K562 (cell line): ENCODE results near the gene CDH6. TPM values are rescaled to one million over a fixed set of nuclear protein-coding genes. Genes with fewer than 3 reads are reported as not detected.

ENCODE experiments used
- ATAC-seq: fragments of 200-7000 bp; cut with Tn5 transposase; 3 replicates; pipeline ENCODE4 v1.9.1; 2020; ENCODE audit warnings: moderate library complexity
- BruUV-seq: library from RNA; stranded (reverse); fragments of 400-500 nt; replicated peaks from 2 replicates; lab custom pipeline; 2021; lab: Mats Ljungman, UMichigan
- CTCF ChIA-PET: fragments of 300-600 bp; formaldehyde crosslinking; extraction: SDS; loops from one replicate; lab custom pipeline; 2021; ENCODE audit warnings: low intra/inter-chr PET ratio; lab: Yijun Ruan, JAX
- POLR2A ChIA-PET: fragments of 300-600, 350-650 bp; sonication (Branson Sonifier 250); formaldehyde crosslinking; extraction: SDS; loops from one replicate; lab custom pipeline; 2021; ENCODE audit warnings: antibody characterized with exemption, inconsistent platforms; lab: Yijun Ruan, JAX
- DNase-seq, 4 experiments: peaks; one replicate each; pipeline versions ENCODE4 v3.0.0 to v3.0.0-alpha.2; 2011 to 2018; ENCODE audit warnings: low spot score in 3 of 4, mixed read lengths in 3 of 4; ENCODE audit errors: extremely low read depth in 1 of 4
- FAIRE-seq: peaks from 2 replicates; lab custom pipeline; 2011; peaks lifted over from hg19 to GRCh38; lab: Jason Lieb, UNC
- H2AFZ ChIP-seq: 2 replicates; pipeline ENCODE4 v1.6.0; 2011; ENCODE audit warnings: low read depth, low read length, control low read depth, inconsistent platforms
- H3K27ac ChIP-seq: fragments of 200-600 bp; 3 replicates; pipeline ENCODE4 v1.8.0; 2011; ENCODE audit warnings: low read depth, mild to moderate bottlenecking, control low read depth, inconsistent platforms, low read length, moderate library complexity, mixed read lengths; ENCODE audit errors: extremely low read depth
- H3K27me3 ChIP-seq, 2 experiments: fragments of 300-600 bp in 1 of 2; 2 replicates in 1 of 2; 3 replicates in 1 of 2; pipeline versions ENCODE4 v1.6.0 to v1.8.0; 2011; ENCODE audit warnings: inconsistent platforms in 2 of 2, low read length in 2 of 2, mild to moderate bottlenecking in 1 of 2, mixed read lengths in 1 of 2, moderate library complexity in 1 of 2; ENCODE audit not compliant: control insufficient read depth in 2 of 2, insufficient read depth in 2 of 2
- H3K36me3 ChIP-seq: fragments of 300-600 bp; 3 replicates; pipeline ENCODE4 v1.8.0; 2011; ENCODE audit warnings: mild to moderate bottlenecking, low read length, inconsistent platforms; ENCODE audit not compliant: control insufficient read depth, insufficient read depth
- H3K4me1 ChIP-seq, 2 experiments: fragments of 200-600 bp in 1 of 2; replicated peaks in 1 of 2; 2 replicates in 1 of 2; 3 replicates in 1 of 2; pipeline versions ENCODE4 v1.5.1 to v1.8.0; 2011; ENCODE audit warnings: inconsistent platforms in 2 of 2, low read length in 2 of 2, mild to moderate bottlenecking in 1 of 2, mixed read lengths in 1 of 2, moderate library complexity in 1 of 2; ENCODE audit not compliant: control insufficient read depth in 2 of 2, insufficient read depth in 2 of 2
- H3K4me2 ChIP-seq: 2 replicates; pipeline ENCODE4 v1.6.1; 2011; ENCODE audit warnings: low read length, control low read depth, inconsistent platforms, mixed read lengths; ENCODE audit not compliant: insufficient read depth
- H3K4me3 ChIP-seq: fragments of 200-600 bp; sonication (generic), shearing (Covaris generic); 2 replicates; pipeline ENCODE4 v1.5.1; 2016; ENCODE audit warnings: control low read depth, inconsistent platforms
- H3K79me2 ChIP-seq: fragments of 200-600 bp; 3 replicates; pipeline ENCODE4 v1.8.0; 2011; ENCODE audit warnings: low read length, inconsistent platforms; ENCODE audit not compliant: control insufficient read depth, insufficient read depth
- H3K9ac ChIP-seq, 2 experiments: 2 replicates each; pipeline versions ENCODE4 v1.6.0 to v1.6.1; 2011; ENCODE audit warnings: low read depth in 2 of 2, low read length in 2 of 2, control low read depth in 1 of 2, inconsistent platforms in 1 of 2, mild to moderate bottlenecking in 1 of 2, mixed read lengths in 1 of 2; ENCODE audit not compliant: insufficient read depth in 1 of 2
- H3K9me1 ChIP-seq: one replicate; pipeline ENCODE4 v1.6.0; 2011; ENCODE audit warnings: inconsistent platforms, mild to moderate bottlenecking, low read length, moderate library complexity; ENCODE audit not compliant: control insufficient read depth, insufficient read depth
- H3K9me3 ChIP-seq: replicated peaks from 2 replicates; pipeline ENCODE4 v1.5.1; 2011; ENCODE audit warnings: low read depth, low read length, inconsistent platforms; ENCODE audit not compliant: control insufficient read depth, insufficient read depth
- H4K20me1 ChIP-seq: replicated peaks from 2 replicates; pipeline ENCODE4 v1.6.1; 2011; ENCODE audit warnings: low read length, inconsistent platforms, mixed read lengths; ENCODE audit not compliant: control insufficient read depth, insufficient read depth
- ATF4 ChIP-seq: fragments of 450-650 bp; formaldehyde crosslinking; IDR thresholded peaks from 2 replicates; pipeline ENCODE4 v1.4.0; 2022; ENCODE audit warnings: mild to moderate bottlenecking, moderate library complexity
- BACH1 ChIP-seq: fragments of 200-800 bp; sonication (Bioruptor generic); IDR thresholded peaks from 2 replicates; pipeline ENCODE4 v1.6.1; 2016; ENCODE audit warnings: missing genetic modification characterization, missing compliant biosample characterization
- EWSR1 ChIP-seq: fragments of 450-650 bp; IDR thresholded peaks from 2 replicates; pipeline ENCODE4 v1.6.1; 2018; ENCODE audit warnings: borderline replicate concordance, mild to moderate bottlenecking, low read depth, moderate library complexity; ENCODE audit not compliant: partially characterized antibody
- MTF1 ChIP-seq: fragments of 250-450 bp; sonication (Bioruptor Pico); IDR thresholded peaks from 2 replicates; pipeline ENCODE4 v1.9.0; 2021; ENCODE audit warnings: moderate library complexity, mild to moderate bottlenecking, inconsistent platforms, borderline replicate concordance
- NR1H2 ChIP-seq: sonication (generic); formaldehyde crosslinking; IDR thresholded peaks from 2 replicates; pipeline ENCODE4 v1.4.0; 2020; ENCODE audit warnings: mild to moderate bottlenecking, missing genetic modification reagents
- NR2F6 ChIP-seq: fragments of 450-650 bp; formaldehyde crosslinking; IDR thresholded peaks from 2 replicates; pipeline ENCODE4 v1.4.0; 2020; ENCODE audit warnings: mild to moderate bottlenecking
- NR4A1 ChIP-seq, 2 experiments: fragments of 250-450 bp in 1 of 2; fragments of 450-650 bp in 1 of 2; sonication (Bioruptor Pico) in 1 of 2; IDR thresholded peaks; 2 replicates each; pipeline versions ENCODE4 v1.4.0 to v1.6.1; 2016 to 2020; ENCODE audit warnings: mild to moderate bottlenecking in 2 of 2, missing compliant biosample characterization in 1 of 2, missing genetic modification characterization in 1 of 2, moderate library complexity in 1 of 2
- OTX1 ChIP-seq: fragments of 450-650 bp; formaldehyde crosslinking; IDR thresholded peaks from 2 replicates; pipeline ENCODE4 v1.4.0; 2022; ENCODE audit warnings: mild to moderate bottlenecking
- PHB ChIP-seq: fragments of 250-450 bp; sonication (Bioruptor Pico); IDR thresholded peaks from 2 replicates; pipeline ENCODE4 v1.5.0; 2021
- PML ChIP-seq: IDR thresholded peaks from 2 replicates; pipeline ENCODE4 v1.6.1; 2012; ENCODE audit warnings: low read length, inconsistent platforms
- TBL1XR1 ChIP-seq, 2 experiments: IDR thresholded peaks; 2 replicates each; pipeline ENCODE4 v1.6.1; 2012; ENCODE audit warnings: improper control_type of control experiment in 2 of 2, low read length in 2 of 2, mild to moderate bottlenecking in 1 of 2
- TEAD4 ChIP-seq, 2 experiments: sonication (generic) in 1 of 2; formaldehyde crosslinking in 1 of 2; IDR thresholded peaks; 2 replicates each; pipeline versions ENCODE4 v1.6.1 to v1.8.0; 2012 to 2022; ENCODE audit warnings: borderline replicate concordance in 1 of 2, inconsistent platforms in 1 of 2, low read length in 1 of 2, mild to moderate bottlenecking in 1 of 2, missing genetic modification reagents in 1 of 2
- TGIF2 ChIP-seq: sonication (generic); formaldehyde crosslinking; IDR thresholded peaks from 2 replicates; pipeline ENCODE4 v1.8.1; 2022; ENCODE audit warnings: mild to moderate bottlenecking, missing genetic modification reagents, moderate library complexity
- ZHX1 ChIP-seq: fragments of 150-350 bp; conservative IDR thresholded peaks from 2 replicates; pipeline ENCODE4 v1.6.1; 2014; ENCODE audit warnings: low read length
- ZNF12 ChIP-seq: sonication (generic); formaldehyde crosslinking; IDR thresholded peaks from 2 replicates; pipeline ENCODE4 v1.4.0; 2020; ENCODE audit warnings: mild to moderate bottlenecking, missing genetic modification reagents
- ZNF217 ChIP-seq: sonication (generic); formaldehyde crosslinking; IDR thresholded peaks from 2 replicates; pipeline ENCODE4 v1.8.0; 2022; ENCODE audit warnings: mild to moderate bottlenecking, missing genetic modification reagents
- ZNF436 ChIP-seq: fragments of 250-450, 450-650 bp; sonication (Bioruptor Pico); formaldehyde crosslinking; IDR thresholded peaks from 2 replicates; pipeline ENCODE4 v1.7.0; 2020; ENCODE audit warnings: mild to moderate bottlenecking
- WGBS: fragments of 100-300 bp; shearing (Covaris generic); methylation state at CpG from one replicate; pipeline ENCODE4 v1.1.6; 2016; ENCODE audit warnings: low coverage, mixed read lengths; ENCODE audit not compliant: insufficient coverage; ENCODE audit errors: missing lambda C conversion rate; 5-methylcytosine and 5-hydroxymethylcytosine counted together
- in situ Hi-C: fragments of 300-500 bp; cut with MboI; formaldehyde crosslinking; loops from 4 replicates; pipeline ENCODE4 v1.15.0; 2018; ENCODE audit warnings: inconsistent platforms, mixed read lengths
- intact Hi-C: fragments of 100-400 bp; cut with micrococcal nuclease; formaldehyde crosslinking; loops from 2 replicates; pipeline ENCODE4 v1.14.2; 2022
- polyA plus RNA-seq, 8 experiments: library from polyadenylated mRNA; depleted of rRNA in 4 of 8; stranded (reverse) in 5 of 8; unstranded in 3 of 8; fragments of >200 nt; fragmentation: Nextera tagmentation in 2 of 8; fragmentation: Illumina TruSeq in 1 of 8; extraction: Ambion mirVana in 2 of 8; extraction: Trizol in 1 of 8; gene quantifications; 2 replicates each; pipeline versions ENCODE4 v1.2.1 to v1.2.3, GENCODE V29; 2011 to 2014; ENCODE audit warnings: inconsistent platforms in 1 of 8, missing spikeins in 1 of 8
- total RNA-seq, 7 experiments: library from RNA; depleted of rRNA in 6 of 7; stranded (reverse); fragments of >200 nt in 6 of 7; fragmentation: Illumina TruSeq in 2 of 7; extraction: Trizol in 2 of 7; gene quantifications; 2 replicates each; pipeline versions ENCODE4 v1.2.1 to v1.2.3, GENCODE V29; 2011 to 2021; ENCODE audit warnings: low replicate concordance in 1 of 7

CDH6 gene
- total and polyA plus RNA-seq, 9 of the 15 experiments (the other 6 are each of a cell fraction or from before 2014, with no cell fraction given): not detected

GRCh38 chr5:31332160-31332559 lies 138.7 kb downstream of the CDH6 start:
- no peak overlapping the region for H3K4me2 ChIP-seq
- ChIA-PET CTCF (no interaction called here), POLR2A (no interaction called here)
- H4K20me1 ChIP-seq: no peaks in the 10 kb centered on the region
- no peak for DNase-seq
- FAIRE-seq: no peak
- H3K4me3 ChIP-seq: no peak overlapping the region
- H3K27ac ChIP-seq: no peak overlapping the region
- H3K4me1 ChIP-seq: no peaks in the 10 kb centered on the region
- intact Hi-C loops: no loop called here
- no TSS peak for BruUV-seq
- no peaks in the 10 kb centered on the region for H3K79me2 ChIP-seq
- H3K27me3 ChIP-seq: peaks cover 0 to 3% of the 10 kb centered on the region in 2 experiments; a peak in 3 of 5 replicates
- H3K9me3 ChIP-seq: no peaks in the 10 kb centered on the region
- H3K36me3 ChIP-seq: no peaks in the 10 kb centered on the region
- ATAC-seq: no peak
- TF ChIP-seq ATF4 (no peak), ZNF12 (CRISPR knock-in tag) (no peak), NR4A1 (CRISPR knock-in tag; IDR thresholded peaks at IDR 0.05) (no peak), NR4A1 (tag; IDR thresholded peaks at IDR 0.05) (no peak), ZNF217 (CRISPR knock-in tag) (no peak), OTX1 (CRISPR knock-in tag) (no peak), TBL1XR1 (IDR thresholded peaks at IDR 0.05; ENCODE audit: low read length in 2 of 2) (no peak), TGIF2 (CRISPR knock-in tag) (no peak), ZNF436 (CRISPR knock-in tag) (no peak), ZHX1 (no peak), PHB (no peak), EWSR1 (no peak), BACH1 (tag) (no peak), MTF1 (no peak), PML (no peak), NR2F6 (CRISPR knock-in tag) (no peak), NR1H2 (CRISPR knock-in tag) (no peak), TEAD4 (IDR thresholded peaks at IDR 0.05; ENCODE audit: low read length) (no peak), TEAD4 (CRISPR knock-in tag; IDR thresholded peaks at IDR 0.05; ENCODE audit: borderline replicate concordance) (no peak)
- in situ Hi-C loops: no loop called here
- H3K9me1 ChIP-seq: no peaks in the 10 kb centered on the region
- no peak overlapping the region for H2AFZ ChIP-seq
- WGBS: 6% methylated on average over 2 of the region's 2 CpGs
- no peak overlapping the region for H3K9ac ChIP-seq
